CD4-positive, CD25-positive, alpha-beta regulatory T cell (primary cell): ENCODE data around the gene WDR18. TPM values are rescaled to one million over a fixed set of nuclear protein-coding genes. Genes with fewer than 3 reads are reported as not detected.

Experiments
- ATAC-seq, 2 donors: fragments of 150-1000 bp; cut with Tn5 transposase; one replicate each; pipeline ENCODE4 v1.10.0; 2021; ENCODE audit warnings: low read depth in 2 of 2, moderate number of reproducible peaks in 2 of 2, moderate library complexity in 1 of 2
- DNase-seq, 3 donors: peaks; one replicate each; pipeline versions ENCODE4 v3.0.0 to v3.0.0-alpha.2; 2012 to 2022; ENCODE audit warnings: mixed read lengths in 1 of 3
- H3K27ac ChIP-seq: one replicate; pipeline ENCODE4 v1.7.0; 2013; ENCODE audit warnings: mild to moderate bottlenecking, low read length; ENCODE audit not compliant: insufficient read depth, poor library complexity, severe bottlenecking
- H3K27me3 ChIP-seq: one replicate; pipeline ENCODE4 v1.7.0; 2013; ENCODE audit warnings: low read length; ENCODE audit not compliant: control insufficient read depth, insufficient read depth
- H3K36me3 ChIP-seq: one replicate; pipeline ENCODE4 v1.7.0; 2013; ENCODE audit warnings: mild to moderate bottlenecking, low read length, moderate library complexity; ENCODE audit not compliant: control insufficient read depth, insufficient read depth
- H3K4me1 ChIP-seq: 2 replicates; pipeline ENCODE4 v1.7.0; 2013; ENCODE audit warnings: mild to moderate bottlenecking, low read length; ENCODE audit not compliant: insufficient read depth, control insufficient read depth, poor library complexity, severe bottlenecking
- H3K4me3 ChIP-seq: one replicate; pipeline ENCODE4 v1.7.0; 2013; ENCODE audit warnings: low read depth, mild to moderate bottlenecking, low read length, moderate library complexity
- H3K9me3 ChIP-seq, 2 experiments: 1 replicate in 1 of 2; 2 replicates in 1 of 2; pipeline ENCODE4 v1.7.0; 2013; ENCODE audit warnings: low read length in 2 of 2, mild to moderate bottlenecking in 1 of 2, moderate library complexity in 1 of 2; ENCODE audit not compliant: control insufficient read depth in 2 of 2
- H3K27ac Mint-ChIP-seq, 3 donors: one replicate each; pipeline ENCODE4 v1.8.0; 2020 to 2022; ENCODE audit warnings: mild to moderate bottlenecking in 3 of 3, mixed read lengths in 3 of 3, moderate library complexity in 2 of 3
- H3K27me3 Mint-ChIP-seq: one replicate; pipeline ENCODE4 v1.8.0; 2022; ENCODE audit warnings: mild to moderate bottlenecking, mixed read lengths
- H3K36me3 Mint-ChIP-seq: one replicate; pipeline ENCODE4 v1.8.0; 2020; ENCODE audit warnings: mixed read lengths
- H3K4me1 Mint-ChIP-seq, 4 donors: one replicate each; pipeline ENCODE4 v1.8.0; 2020 to 2022; ENCODE audit warnings: mixed read lengths in 4 of 4, mild to moderate bottlenecking in 1 of 4
- H3K4me3 Mint-ChIP-seq, 4 donors: one replicate each; pipeline ENCODE4 v1.8.0; 2020 to 2022; ENCODE audit warnings: mild to moderate bottlenecking in 4 of 4, mixed read lengths in 4 of 4, moderate library complexity in 3 of 4
- H3K9me3 Mint-ChIP-seq, 7 donors: one replicate each; pipeline ENCODE4 v1.8.0; 2020 to 2022; ENCODE audit warnings: mixed read lengths in 7 of 7, mild to moderate bottlenecking in 3 of 7, moderate library complexity in 2 of 7
- polyA plus RNA-seq, 4 donors: library from polyadenylated mRNA; unstranded; fragments of 300-500 nt; fragmentation: Illumina TruSeq; gene quantifications; one replicate each; pipeline ENCODE4 v1.2.3, GENCODE V29; 2021
- total RNA-seq: library from RNA; stranded (reverse); gene quantifications from one replicate; pipeline ENCODE4 v1.2.3, GENCODE V29; 2022

Gene WDR18
- total and polyA plus RNA-seq, 5 donors from 2014 or later: 23.8 to 71.1 (median 60.9) TPM

GRCh38 chr19:1015782-1016646 is 31.9 kb downstream of the WDR18 start:
- Mint-ChIP-seq H3K36me3 (no peaks in the 10 kb centered on the region), H3K4me1 (peaks cover 0 to 41% (median 10%) of the 10 kb centered on the region in 4 donors), H3K9me3 (no peaks in the 10 kb centered on the region), H3K27ac (peak overlapping the region in 1 of 3 donors; percentile 31), H3K4me3 (peak overlapping the region in 3 of 4 donors; percentile 63 to 69 (median 65)), H3K27me3 (peaks cover 6% of the 10 kb centered on the region)
- Histone ChIP-seq H3K9me3 (no peaks in the 10 kb centered on the region), H3K4me3 (no peak overlapping the region), H3K36me3 (peaks cover 11% of the 10 kb centered on the region), H3K27me3 (no peaks in the 10 kb centered on the region), H3K4me1 (peaks cover 51% of the 10 kb centered on the region), H3K27ac (no peak overlapping the region)
- DNase-seq (no peak), ATAC-seq (no peak)

GRCh38 chr19:1016647-1017114 is 32.5 kb downstream of the WDR18 start:
- Histone ChIP-seq H3K9me3 (no peaks in the 10 kb centered on the region), H3K27ac (no peak overlapping the region), H3K27me3 (no peaks in the 10 kb centered on the region), H3K4me3 (no peak overlapping the region), H3K36me3 (peaks cover 11% of the 10 kb centered on the region), H3K4me1 (peaks cover 56% of the 10 kb centered on the region)
- no peaks in the 10 kb centered on the region for H3K9me3 Mint-ChIP-seq
- H3K4me1 Mint-ChIP-seq: peaks cover 0 to 47% (median 16%) of the 10 kb centered on the region in 4 donors
- peak overlapping the region; percentile 63 to 89 (median 72) for H3K4me3 Mint-ChIP-seq
- H3K36me3 Mint-ChIP-seq: no peaks in the 10 kb centered on the region
- H3K27me3 Mint-ChIP-seq: peaks cover 13% of the 10 kb centered on the region
- peak overlapping the region in 1 of 3 donors; percentile 76 for H3K27ac Mint-ChIP-seq
- DNase-seq: no peak
- no peak for ATAC-seq

- H3K9me3 ChIP-seq: no peaks in the 10 kb centered on the region
- Mint-ChIP-seq H3K27ac (peak overlapping the region in 1 of 3 donors; percentile 76), H3K27me3 (peaks cover 13% of the 10 kb centered on the region), H3K36me3 (no peaks in the 10 kb centered on the region), H3K4me3 (peak overlapping the region; percentile 63 to 89 (median 72)), H3K4me1 (peaks cover 0 to 50% (median 17%) of the 10 kb centered on the region in 4 donors), H3K9me3 (no peaks in the 10 kb centered on the region)
- peaks cover 59% of the 10 kb centered on the region for H3K4me1 ChIP-seq
- no peak for ATAC-seq
- H3K4me3 ChIP-seq: no peak overlapping the region
- no peak for DNase-seq
- peaks cover 8% of the 10 kb centered on the region for H3K36me3 ChIP-seq
- H3K27ac ChIP-seq: no peak overlapping the region
- no peaks in the 10 kb centered on the region for H3K27me3 ChIP-seq
Measured at GRCh38 chr19:1017115-1017905, 33.2 kb downstream of the WDR18 start.

- Mint-ChIP-seq H3K9me3 (no peaks in the 10 kb centered on the region), H3K27ac (peak overlapping the region in 1 of 3 donors; percentile 64), H3K4me3 (peak overlapping the region; percentile 58 to 92 (median 80)), H3K36me3 (no peaks in the 10 kb centered on the region), H3K27me3 (peaks cover 13% of the 10 kb centered on the region), H3K4me1 (peaks cover 0 to 53% (median 17%) of the 10 kb centered on the region in 4 donors)
- Histone ChIP-seq H3K27ac (no peak overlapping the region), H3K4me3 (no peak overlapping the region), H3K27me3 (no peaks in the 10 kb centered on the region), H3K4me1 (peaks cover 59% of the 10 kb centered on the region), H3K9me3 (no peaks in the 10 kb centered on the region), H3K36me3 (peaks cover 6% of the 10 kb centered on the region)
- ATAC-seq (no peak), DNase-seq (no peak)
Measured at GRCh38 chr19:1017906-1018305, 33.8 kb downstream of the WDR18 start.

- no peaks in the 10 kb centered on the region for H3K9me3 Mint-ChIP-seq
- peaks cover 2% of the 10 kb centered on the region for H3K36me3 ChIP-seq
- H3K4me1 Mint-ChIP-seq: peaks cover 0 to 53% (median 17%) of the 10 kb centered on the region in 4 donors
- peaks cover 13% of the 10 kb centered on the region for H3K27me3 Mint-ChIP-seq
- H3K4me1 ChIP-seq: peaks cover 59% of the 10 kb centered on the region
- peak overlapping the region; percentile 42 to 88 (median 64) for H3K27ac Mint-ChIP-seq
- H3K4me3 Mint-ChIP-seq: peak overlapping the region; percentile 70 to 92 (median 80)
- H3K27me3 ChIP-seq: no peaks in the 10 kb centered on the region
- no peak for ATAC-seq
- peak overlapping the region; percentile 19 for H3K4me3 ChIP-seq
- H3K27ac ChIP-seq: no peak overlapping the region
- H3K9me3 ChIP-seq: no peaks in the 10 kb centered on the region
- H3K36me3 Mint-ChIP-seq: no peaks in the 10 kb centered on the region
- DNase-seq: no peak
Measured at GRCh38 chr19:1018393-1018792, 34.2 kb downstream of the WDR18 start.

- Histone ChIP-seq H3K4me1 (peaks cover 59% of the 10 kb centered on the region), H3K27ac (peak overlapping the region; percentile 8)
- no peaks in the 10 kb centered on the region for H3K36me3 Mint-ChIP-seq
Measured at GRCh38 chr19:1018932-1019615, 34.9 kb downstream of the WDR18 start.

GRCh38 chr19:1019616-1019961 is 35.4 kb downstream of the WDR18 start:
- Mint-ChIP-seq H3K9me3 (no peaks in the 10 kb centered on the region), H3K27ac (peak overlapping the region in 2 of 3 donors; percentile 93 to 99), H3K4me1 (peaks cover 0 to 53% (median 17%) of the 10 kb centered on the region in 4 donors), H3K36me3 (no peaks in the 10 kb centered on the region), H3K27me3 (peaks cover 13% of the 10 kb centered on the region), H3K4me3 (peak overlapping the region; percentile 88 to 95 (median 94))
- ATAC-seq (no peak), DNase-seq (no peak)
- H3K27me3 ChIP-seq: no peaks in the 10 kb centered on the region
- peak overlapping the region; percentile 65 for H3K4me3 ChIP-seq
- no peaks in the 10 kb centered on the region for H3K36me3 ChIP-seq
- H3K27ac ChIP-seq: peak overlapping the region; percentile 98
- no peaks in the 10 kb centered on the region for H3K9me3 ChIP-seq
- peaks cover 59% of the 10 kb centered on the region for H3K4me1 ChIP-seq

More at GRCh38 chr19:1018932-1019615, 34.9 kb downstream of the WDR18 start:
- Mint-ChIP-seq H3K9me3 (no peaks in the 10 kb centered on the region), H3K27ac (peak overlapping the region; percentile 42 to 88 (median 64)), H3K27me3 (peaks cover 13% of the 10 kb centered on the region), H3K4me1 (peaks cover 0 to 53% (median 17%) of the 10 kb centered on the region in 4 donors), H3K4me3 (peak overlapping the region; percentile 70 to 92 (median 86))
- Histone ChIP-seq H3K27me3 (no peaks in the 10 kb centered on the region), H3K9me3 (no peaks in the 10 kb centered on the region), H3K36me3 (no peaks in the 10 kb centered on the region), H3K4me3 (peak overlapping the region; percentile 19)
- ATAC-seq (no peak), DNase-seq (no peak)
